PC-3 (cell line): Measurements from ENCODE around the gene COL4A3. TPM values are rescaled to one million over a fixed set of nuclear protein-coding genes. Genes with fewer than 3 reads are reported as not detected.
"Not testable (repeated sequence)": the region's sequence is repeated elsewhere in the genome, so short reads cannot be mapped to it uniquely, and the experiment has no call there.

Source experiments
- ATAC-seq: fragments of 200-7000 bp; cut with Tn5 transposase; 2 replicates; pipeline ENCODE4 v1.9.1; 2020; ENCODE audit warnings: mild to moderate bottlenecking, moderate library complexity
- BruUV-seq: library from RNA; stranded (reverse); fragments of 400-500 nt; replicated peaks from 2 replicates; lab custom pipeline; 2021; lab: Mats Ljungman, UMichigan
- CTCF ChIA-PET: fragments of 300-600 bp; sonication (Branson Sonifier 250); formaldehyde crosslinking; loops from one replicate; lab custom pipeline; 2022; ENCODE audit warnings: antibody characterized with exemption; lab: Charles Lee
- POLR2A ChIA-PET: fragments of 300-600 bp; sonication (Branson Sonifier 250); formaldehyde crosslinking; loops from one replicate; lab custom pipeline; 2022; ENCODE audit warnings: antibody characterized with exemption; ENCODE audit not compliant: unreplicated experiment; lab: Charles Lee
- DNase-seq: peaks from one replicate; pipeline ENCODE4 v3.0.0-alpha.2; 2015
- H2AFZ ChIP-seq: fragments of 300-600 bp; sonication (generic); 2 replicates; pipeline ENCODE4 v1.6.0; 2016; ENCODE audit warnings: antibody characterized with exemption, low read length
- H3F3A ChIP-seq: fragments of 300-600 bp; sonication (generic); one replicate; pipeline ENCODE4 v1.6.0; 2017; ENCODE audit warnings: antibody characterized with exemption, low read length, control low read depth, mild to moderate bottlenecking; ENCODE audit not compliant: unreplicated experiment
- H3K27ac ChIP-seq: fragments of 300-600 bp; sonication (generic); 2 replicates; pipeline ENCODE4 v1.5.1; 2016; ENCODE audit warnings: mild to moderate bottlenecking, low read length
- H3K27me3 ChIP-seq: fragments of 300-600 bp; sonication (generic); 2 replicates; pipeline ENCODE4 v1.6.1; 2016; ENCODE audit warnings: low read length, mixed read lengths
- H3K36me3 ChIP-seq: fragments of 300-600 bp; sonication (generic); 2 replicates; pipeline ENCODE4 v1.6.1; 2016; ENCODE audit warnings: low read depth, mixed run types, low read length, mixed read lengths
- H3K4me1 ChIP-seq: fragments of 300-600 bp; sonication (generic); 2 replicates; pipeline ENCODE4 v1.5.1; 2016; ENCODE audit warnings: low read length; ENCODE audit not compliant: insufficient read depth
- H3K4me2 ChIP-seq: fragments of 300-600 bp; sonication (generic); 2 replicates; pipeline ENCODE4 v1.6.0; 2016; ENCODE audit warnings: low read length
- H3K4me3 ChIP-seq: fragments of 300-600 bp; sonication (generic); 2 replicates; pipeline ENCODE4 v1.5.1; 2016; ENCODE audit warnings: mild to moderate bottlenecking, low read length, mixed read lengths
- H3K79me2 ChIP-seq: fragments of 300-600 bp; sonication (generic); 2 replicates; pipeline ENCODE4 v1.6.1; 2017; ENCODE audit warnings: low read length, mixed read lengths
- H3K9ac ChIP-seq: fragments of 300-600 bp; sonication (generic); 2 replicates; pipeline ENCODE4 v1.6.0; 2016; ENCODE audit warnings: mild to moderate bottlenecking, low read length
- H3K9me2 ChIP-seq: fragments of 300-600 bp; sonication (generic); replicated peaks from 2 replicates; pipeline ENCODE4 v1.6.1; 2016; ENCODE audit warnings: mixed run types, low read length, mixed read lengths
- H3K9me3 ChIP-seq: fragments of 300-600 bp; sonication (generic); 2 replicates; pipeline ENCODE4 v1.6.1; 2016; ENCODE audit warnings: low read length, mixed read lengths
- H4K20me1 ChIP-seq: fragments of 300-600 bp; sonication (generic); 2 replicates; pipeline ENCODE4 v1.6.1; 2016; ENCODE audit warnings: low read length, mixed read lengths
- EZH2 ChIP-seq: fragments of 300-600 bp; sonication (generic); IDR thresholded peaks from one replicate; pipeline ENCODE4 v1.6.1; 2017; ENCODE audit warnings: antibody characterized with exemption, mild to moderate bottlenecking, low read length; ENCODE audit not compliant: unreplicated experiment
- EZH2phosphoT487 ChIP-seq: fragments of 300-600 bp; sonication (generic); IDR thresholded peaks from 2 replicates; pipeline ENCODE4 v1.6.1; 2018; ENCODE audit warnings: mild to moderate bottlenecking, antibody characterized with exemption, low read length, borderline replicate concordance
- intact Hi-C: fragments of 100-400 bp; cut with micrococcal nuclease; formaldehyde crosslinking; loops from 2 replicates; pipeline ENCODE4 v1.9.0; 2023
- total RNA-seq: library from RNA; depleted of rRNA; stranded (reverse); fragments of >200 nt; gene quantifications from 2 replicates; pipeline ENCODE4 v1.2.3, GENCODE V29; 2014
- TF ChIP-seq, protein P1 (sequence below): fragments of 300-600 bp; sonication (generic); conservative IDR thresholded peaks from 2 replicates; pipeline ENCODE4 v1.5.1; 2017; ENCODE audit warnings: antibody characterized with exemption, low read depth, mild to moderate bottlenecking, low read length

The COL4A3 gene
- total RNA-seq, 1 experiment from 2014 or later, result 0.73 TPM

DNA sequence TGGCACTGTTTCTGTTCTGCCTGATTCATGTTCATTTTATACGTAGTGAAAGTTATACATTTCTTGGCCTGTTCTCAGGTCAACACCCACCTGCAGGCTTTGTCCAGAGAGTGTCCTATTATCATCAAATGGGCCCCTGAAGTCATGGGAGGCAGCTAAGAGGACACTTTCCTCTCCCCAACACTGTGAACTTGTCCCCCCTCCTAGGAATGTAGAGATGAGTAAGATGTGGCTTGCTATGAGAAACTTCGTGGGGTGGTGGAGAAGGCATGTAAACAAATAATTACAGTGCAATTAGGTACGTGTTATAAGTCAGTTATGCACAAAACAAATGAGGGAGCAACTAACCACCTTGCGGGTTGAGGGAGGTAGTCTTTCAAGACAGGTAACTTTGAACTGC lies 57.9 kb downstream of the COL4A3 start:
- H3K27ac ChIP-seq, result no peak overlapping the region
- no peaks in the 10 kb centered on the region for H3K4me1 ChIP-seq
- H3K9ac ChIP-seq, result no peak overlapping the region
- intact Hi-C loops, result no loop called here
- TF ChIP-seq, protein P1, sequence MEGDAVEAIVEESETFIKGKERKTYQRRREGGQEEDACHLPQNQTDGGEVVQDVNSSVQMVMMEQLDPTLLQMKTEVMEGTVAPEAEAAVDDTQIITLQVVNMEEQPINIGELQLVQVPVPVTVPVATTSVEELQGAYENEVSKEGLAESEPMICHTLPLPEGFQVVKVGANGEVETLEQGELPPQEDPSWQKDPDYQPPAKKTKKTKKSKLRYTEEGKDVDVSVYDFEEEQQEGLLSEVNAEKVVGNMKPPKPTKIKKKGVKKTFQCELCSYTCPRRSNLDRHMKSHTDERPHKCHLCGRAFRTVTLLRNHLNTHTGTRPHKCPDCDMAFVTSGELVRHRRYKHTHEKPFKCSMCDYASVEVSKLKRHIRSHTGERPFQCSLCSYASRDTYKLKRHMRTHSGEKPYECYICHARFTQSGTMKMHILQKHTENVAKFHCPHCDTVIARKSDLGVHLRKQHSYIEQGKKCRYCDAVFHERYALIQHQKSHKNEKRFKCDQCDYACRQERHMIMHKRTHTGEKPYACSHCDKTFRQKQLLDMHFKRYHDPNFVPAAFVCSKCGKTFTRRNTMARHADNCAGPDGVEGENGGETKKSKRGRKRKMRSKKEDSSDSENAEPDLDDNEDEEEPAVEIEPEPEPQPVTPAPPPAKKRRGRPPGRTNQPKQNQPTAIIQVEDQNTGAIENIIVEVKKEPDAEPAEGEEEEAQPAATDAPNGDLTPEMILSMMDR, result no peak
- TF ChIP-seq EZH2phosphoT487, result no peak
- no peak for TF ChIP-seq EZH2
- H3K27me3 ChIP-seq, result no peaks in the 10 kb centered on the region
- H3K4me3 ChIP-seq, result no peak overlapping the region
- H3F3A ChIP-seq, result no peaks in the 10 kb centered on the region
- DNase-seq (no peak), ATAC-seq (no peak)
- no TSS peak for BruUV-seq
- H3K9me3 ChIP-seq, result no peaks in the 10 kb centered on the region
- H3K36me3 ChIP-seq, result no peaks in the 10 kb centered on the region
- ChIA-PET POLR2A (interaction anchor here (0.6 kb wide), 1 partner anchor 205 kb away, joined by 3 read pairs; no protein-coding TSS in a partner anchor), CTCF (no interaction called here)
- no peaks in the 10 kb centered on the region for H3K9me2 ChIP-seq
- H4K20me1 ChIP-seq, result no peaks in the 10 kb centered on the region
- H2AFZ ChIP-seq, result no peak overlapping the region
- no peaks in the 10 kb centered on the region for H3K79me2 ChIP-seq
- H3K4me2 ChIP-seq, result no peak overlapping the region

DNA sequence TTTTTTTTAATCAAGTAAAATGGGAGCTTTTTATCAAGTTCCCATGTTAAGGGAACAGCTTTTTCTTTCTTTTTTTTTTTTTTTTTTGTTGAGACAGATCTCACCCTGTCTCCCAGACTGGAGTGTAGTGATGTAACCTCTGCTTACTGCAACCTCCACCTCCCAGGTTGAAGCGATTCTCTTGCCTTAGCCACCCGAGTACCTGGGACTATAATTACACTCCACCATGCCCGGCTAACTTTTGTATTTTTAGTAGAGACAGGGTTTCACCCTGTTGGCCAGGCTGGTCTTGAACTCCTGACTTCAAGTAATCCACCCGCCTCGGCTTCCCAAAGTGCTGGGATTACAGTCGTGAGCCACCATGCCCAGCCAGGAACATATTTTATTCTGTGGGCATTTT lies 61.2 kb downstream of the COL4A3 start:
- CTCF ChIA-PET, H3K9me3 ChIP-seq, intact Hi-C loops, H3K27ac ChIP-seq, H3K9ac ChIP-seq, POLR2A ChIA-PET, ATAC-seq, H4K20me1 ChIP-seq, H3K9me2 ChIP-seq, DNase-seq, H3K27me3 ChIP-seq, H2AFZ ChIP-seq, BruUV-seq, H3F3A ChIP-seq, H3K79me2 ChIP-seq, H3K4me2 ChIP-seq, H3K4me3 ChIP-seq, H3K36me3 ChIP-seq: not testable (repeated sequence)
- 0 out of 2 replicates have a peak, but pooled peaks cover 12% of the 10 kb centered on the region for H3K4me1 ChIP-seq

DNA sequence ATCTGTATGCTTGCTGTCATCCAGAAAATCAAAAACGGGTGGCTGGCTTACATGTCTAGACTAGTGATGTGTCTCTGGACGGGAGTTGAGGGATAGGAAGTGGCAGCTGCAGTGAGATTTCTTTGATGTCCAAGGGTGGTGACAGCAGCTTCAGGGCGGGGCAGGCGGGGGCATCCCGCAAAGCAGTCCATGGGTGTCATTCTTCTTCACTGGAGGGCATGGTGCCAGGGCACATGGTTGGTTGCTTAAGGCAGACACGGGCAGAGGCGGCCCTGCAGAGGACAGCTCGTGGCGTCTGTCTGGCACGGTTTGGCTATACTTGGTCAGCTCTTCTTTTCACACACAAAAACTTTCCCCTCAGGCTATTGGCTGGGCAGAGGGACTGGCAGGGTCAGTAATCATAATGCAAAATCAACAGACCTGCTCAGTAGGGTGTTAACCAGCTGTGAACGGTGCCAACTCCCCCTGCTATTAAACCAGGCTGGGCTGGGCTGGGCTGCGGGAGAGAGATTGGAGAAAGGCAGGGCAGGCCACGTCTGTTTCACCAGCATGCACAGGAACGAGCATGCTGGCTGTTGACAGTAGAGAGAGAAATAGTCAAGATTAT lies 63.7 kb downstream of the COL4A3 start:
- Histone ChIP-seq H2AFZ (peak overlapping the region; percentile 69), H4K20me1 (no peaks in the 10 kb centered on the region), H3K9ac (no peak overlapping the region), H3K9me3 (no peaks in the 10 kb centered on the region), H3K27me3 (no peaks in the 10 kb centered on the region), H3F3A (no peaks in the 10 kb centered on the region), H3K4me3 (peak overlapping the region; percentile 48; the same call in 1 of the 2 replicates), H3K27ac (no peak overlapping the region), H3K4me1 (0 out of 2 replicates have a peak, but pooled peaks cover 12% of the 10 kb centered on the region), H3K36me3 (no peaks in the 10 kb centered on the region), H3K4me2 (peak overlapping the region; percentile 77), H3K9me2 (no peaks in the 10 kb centered on the region), H3K79me2 (no peaks in the 10 kb centered on the region)
- TF ChIP-seq, protein P1, result no peak
- TF ChIP-seq EZH2phosphoT487 (no peak), EZH2 (no peak)
- CTCF ChIA-PET, result no interaction called here
- BruUV-seq, result no TSS peak
- DNase-seq (peak; percentile 49), ATAC-seq (peak; percentile 89)
- POLR2A ChIA-PET, result no interaction called here
- intact Hi-C loops, result no loop called here
